GM18505 (cell line): Measurements from ENCODE around the gene IGFBPL1.

Source experiments
- ATAC-seq: cut with Tn5 transposase; IDR thresholded peaks from one replicate; pipeline ENCODE4 v1.9.1; 2021; ENCODE audit not compliant: unreplicated experiment
- POLR2A ChIP-seq: IDR thresholded peaks from 4 replicates; pipeline ENCODE4 v1.6.1; 2011; ENCODE audit warnings: borderline replicate concordance; ENCODE audit not compliant: insufficient read depth, insufficient read length; ENCODE audit errors: extremely low read depth

Gene IGFBPL1

GRCh38 chr9:38421498-38422211 is 2.6 kb downstream of the IGFBPL1 start:
- ATAC-seq: no peak
- no peak for TF ChIP-seq POLR2A

GRCh38 chr9:38419181-38419580 is 5.1 kb downstream of the IGFBPL1 start:
- ATAC-seq: no peak
- no peak for TF ChIP-seq POLR2A

- TF ChIP-seq POLR2A: no peak
- ATAC-seq: no peak
Observed at GRCh38 chr9:38418366-38418765, 5.9 kb downstream of the IGFBPL1 start.

- no peak for TF ChIP-seq POLR2A
- ATAC-seq: no peak
Observed at GRCh38 chr9:38417003-38417945, 7.0 kb downstream of the IGFBPL1 start.

- ATAC-seq: no peak
- TF ChIP-seq POLR2A: no peak
Observed at GRCh38 chr9:38416461-38416860, 7.8 kb downstream of the IGFBPL1 start.

- no peak for TF ChIP-seq POLR2A
- no peak for ATAC-seq
Observed at GRCh38 chr9:38415856-38416255, 8.4 kb downstream of the IGFBPL1 start.

GRCh38 chr9:38414040-38414723 is 10.1 kb downstream of the IGFBPL1 start:
- TF ChIP-seq POLR2A: no peak
- ATAC-seq: no peak

GRCh38 chr9:38413283-38413682 is 11.0 kb downstream of the IGFBPL1 start:
- no peak for ATAC-seq
- no peak for TF ChIP-seq POLR2A

GRCh38 chr9:38412751-38413150 is 11.5 kb downstream of the IGFBPL1 start:
- ATAC-seq: no peak

GRCh38 chr9:38408719-38409118 is 15.5 kb downstream of the IGFBPL1 start:
- no peak for ATAC-seq
- TF ChIP-seq POLR2A: no peak

More at GRCh38 chr9:38412751-38413150, 11.5 kb downstream of the IGFBPL1 start:
- TF ChIP-seq POLR2A: no peak

GRCh38 chr9:38406476-38407186 is 17.6 kb downstream of the IGFBPL1 start:
- ATAC-seq: no peak
- no peak for TF ChIP-seq POLR2A

- no peak for TF ChIP-seq POLR2A
- no peak for ATAC-seq
Observed at GRCh38 chr9:38405785-38406184, 18.5 kb downstream of the IGFBPL1 start.

GRCh38 chr9:38404314-38404713 is 19.9 kb downstream of the IGFBPL1 start:
- no peak for TF ChIP-seq POLR2A
- ATAC-seq: no peak
